Esophagus squamous epithelium (tissue), 4 donors: ENCODE data around the gene ABHD15.

Experiments
- POLR2A ChIP-seq, 4 donors: fragments of 450-650 bp; IDR thresholded peaks; one replicate each; pipeline ENCODE4 v1.6.1; 2017; ENCODE audit warnings: antibody characterized with exemption in 4 of 4, mild to moderate bottlenecking in 4 of 4, moderate library complexity in 3 of 4
- TF ChIP-seq, protein P1 (sequence below), 6 experiments: fragments of 450-650 bp in 4 of 6; fragments of 200-600 bp in 2 of 6; sonication (generic) in 2 of 6; IDR thresholded peaks; one replicate each; pipeline ENCODE4 v1.5.1; 2016 to 2019; ENCODE audit warnings: antibody characterized with exemption in 6 of 6, mild to moderate bottlenecking in 4 of 6, moderate library complexity in 4 of 6

DNA sequence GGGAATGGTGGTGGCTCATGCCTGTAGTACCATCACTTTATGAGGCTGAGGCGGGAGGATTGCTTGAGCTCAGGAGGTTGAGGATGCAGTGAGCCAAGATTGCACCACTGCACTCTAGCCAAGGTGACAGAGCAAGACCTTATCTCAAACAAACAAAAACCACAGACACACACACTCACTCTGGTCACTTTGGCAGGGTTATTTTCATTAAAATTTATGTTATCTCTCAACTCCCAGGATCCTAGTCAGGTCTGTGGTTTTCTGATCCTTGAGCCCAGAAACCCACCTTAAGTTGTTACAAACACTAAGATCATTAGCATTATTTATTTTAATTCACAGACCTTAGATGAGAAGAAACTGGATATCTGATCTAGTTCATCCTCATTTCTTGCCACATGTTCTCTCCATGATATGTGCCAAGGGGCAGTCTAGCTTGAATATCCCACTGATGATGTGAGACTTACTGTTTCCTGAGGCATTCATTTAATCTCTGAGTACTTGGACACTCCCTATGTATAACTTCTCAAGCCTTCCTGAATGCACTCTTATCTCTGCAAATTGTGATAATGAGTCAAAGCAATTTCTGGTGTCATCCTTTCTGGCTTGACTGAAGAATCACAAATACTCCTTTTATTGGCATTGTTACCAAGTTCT lies 9.6 kb downstream of the ABHD15 start:
- TF ChIP-seq, protein P1, sequence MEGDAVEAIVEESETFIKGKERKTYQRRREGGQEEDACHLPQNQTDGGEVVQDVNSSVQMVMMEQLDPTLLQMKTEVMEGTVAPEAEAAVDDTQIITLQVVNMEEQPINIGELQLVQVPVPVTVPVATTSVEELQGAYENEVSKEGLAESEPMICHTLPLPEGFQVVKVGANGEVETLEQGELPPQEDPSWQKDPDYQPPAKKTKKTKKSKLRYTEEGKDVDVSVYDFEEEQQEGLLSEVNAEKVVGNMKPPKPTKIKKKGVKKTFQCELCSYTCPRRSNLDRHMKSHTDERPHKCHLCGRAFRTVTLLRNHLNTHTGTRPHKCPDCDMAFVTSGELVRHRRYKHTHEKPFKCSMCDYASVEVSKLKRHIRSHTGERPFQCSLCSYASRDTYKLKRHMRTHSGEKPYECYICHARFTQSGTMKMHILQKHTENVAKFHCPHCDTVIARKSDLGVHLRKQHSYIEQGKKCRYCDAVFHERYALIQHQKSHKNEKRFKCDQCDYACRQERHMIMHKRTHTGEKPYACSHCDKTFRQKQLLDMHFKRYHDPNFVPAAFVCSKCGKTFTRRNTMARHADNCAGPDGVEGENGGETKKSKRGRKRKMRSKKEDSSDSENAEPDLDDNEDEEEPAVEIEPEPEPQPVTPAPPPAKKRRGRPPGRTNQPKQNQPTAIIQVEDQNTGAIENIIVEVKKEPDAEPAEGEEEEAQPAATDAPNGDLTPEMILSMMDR (IDR thresholded peaks at IDR 0.05) = no peak
- TF ChIP-seq POLR2A (IDR thresholded peaks at IDR 0.05) = no peak
